ENCODE results near the gene JOSD1.

JOSD1 gene

DNA sequence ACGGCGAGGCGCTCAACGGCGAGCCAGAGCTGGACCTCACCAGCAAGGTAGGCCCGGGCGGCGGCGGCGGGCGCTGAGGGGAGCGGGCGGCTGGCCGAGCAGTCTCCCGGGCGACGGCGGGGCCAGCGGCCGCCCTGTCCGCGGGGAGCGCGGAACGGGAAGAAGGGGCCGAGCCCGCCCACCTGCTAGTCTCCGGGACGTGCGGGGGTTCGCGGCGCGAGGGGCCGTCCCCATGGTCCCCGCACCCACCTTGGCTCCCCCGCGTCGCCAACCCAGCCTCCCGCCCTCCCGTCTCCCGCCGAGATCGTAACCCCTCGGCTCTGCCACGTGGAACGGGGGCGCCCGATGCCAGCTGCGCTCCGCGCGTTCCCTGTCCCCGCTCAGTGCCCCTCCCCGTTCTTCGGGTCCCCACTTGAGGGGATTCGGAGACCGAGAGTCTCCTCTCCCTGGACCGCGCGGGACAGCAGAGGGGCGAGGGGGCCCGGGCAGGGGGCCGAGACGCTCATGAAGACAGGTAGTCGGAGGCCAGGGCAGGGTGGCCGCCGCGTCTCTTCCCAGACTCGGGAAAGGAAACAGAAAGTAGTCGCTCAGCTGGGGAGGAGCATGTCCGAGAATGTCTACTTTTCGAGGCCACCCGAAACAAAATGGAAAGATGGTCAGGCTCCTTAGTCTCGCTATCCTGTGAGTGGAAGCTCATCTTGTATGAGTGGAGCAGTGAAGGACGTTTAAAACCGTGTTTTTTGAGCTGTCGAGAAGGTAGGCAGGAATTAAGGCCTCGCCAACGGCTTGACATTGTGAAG lies 5.6 kb upstream of the JOSD1 start:
- Histone ChIP-seq H3K9ac (peak overlapping the region; percentile 92 to 98 (median 95)), H3K27ac (peak overlapping the region; percentile 88 to 95 (median 94)), H3K27me3 (peaks cover 0 to 5% (median 0%) of the 10 kb centered on the region in 11 experiments; a peak in 2 of 22 replicates), H4K20me1 (peaks cover 45 to 55% (median 50%) of the 10 kb centered on the region in 11 experiments), H3K4me2 (peak overlapping the region; percentile 87 to 97 (median 91)), H3K36me3 (peaks cover 9 to 29% (median 19%) of the 10 kb centered on the region in 11 experiments; a peak in 19 of 22 replicates), H3K9me3 (replicated peaks in 1 of 11) (no peaks in the 10 kb centered on the region), H3K4me3 (peak overlapping the region; percentile 88 to 99 (median 94)), H3K4me1 (peaks cover 45 to 62% (median 55%) of the 10 kb centered on the region in 10 experiments)
- no peak for TF ChIP-seq Cebpa-rat (IDR thresholded peaks at IDR 0.05)

GRCh38 chr22:38705235-38706100 lies 4.7 kb upstream of the JOSD1 start, which contains the start of gene GTPBP1:
GTPBP1 (plus strand) TSS chr22:38705944; CDS start chr22:38705956, 12 bp downstream.
- H3K4me3 ChIP-seq, result peak within 1 kb of the TSS; percentile 88 to 99 (median 94)
- peak within 1 kb of the TSS; percentile 87 to 97 (median 93) for H3K4me2 ChIP-seq
- H3K9me3 ChIP-seq (replicated peaks in 1 of 11), result no peaks in the 10 kb centered on the region
- peak within 1 kb of the TSS; percentile 88 to 95 (median 94) for H3K27ac ChIP-seq
- peaks cover 8 to 22% (median 11%) of the 10 kb centered on the region in 11 experiments; a peak in 17 of 22 replicates for H3K36me3 ChIP-seq
- no peak for TF ChIP-seq Cebpa-rat (IDR thresholded peaks at IDR 0.05)
- peaks cover 0 to 7% (median 0%) of the 10 kb centered on the region in 11 experiments; a peak in 2 of 22 replicates for H3K27me3 ChIP-seq
- peaks cover 38 to 46% (median 44%) of the 10 kb centered on the region in 11 experiments for H4K20me1 ChIP-seq
- H3K4me1 ChIP-seq, result peaks cover 45 to 65% (median 56%) of the 10 kb centered on the region in 10 experiments
- H3K9ac ChIP-seq, result peak within 1 kb of the TSS; percentile 92 to 98 (median 95)

DNA sequence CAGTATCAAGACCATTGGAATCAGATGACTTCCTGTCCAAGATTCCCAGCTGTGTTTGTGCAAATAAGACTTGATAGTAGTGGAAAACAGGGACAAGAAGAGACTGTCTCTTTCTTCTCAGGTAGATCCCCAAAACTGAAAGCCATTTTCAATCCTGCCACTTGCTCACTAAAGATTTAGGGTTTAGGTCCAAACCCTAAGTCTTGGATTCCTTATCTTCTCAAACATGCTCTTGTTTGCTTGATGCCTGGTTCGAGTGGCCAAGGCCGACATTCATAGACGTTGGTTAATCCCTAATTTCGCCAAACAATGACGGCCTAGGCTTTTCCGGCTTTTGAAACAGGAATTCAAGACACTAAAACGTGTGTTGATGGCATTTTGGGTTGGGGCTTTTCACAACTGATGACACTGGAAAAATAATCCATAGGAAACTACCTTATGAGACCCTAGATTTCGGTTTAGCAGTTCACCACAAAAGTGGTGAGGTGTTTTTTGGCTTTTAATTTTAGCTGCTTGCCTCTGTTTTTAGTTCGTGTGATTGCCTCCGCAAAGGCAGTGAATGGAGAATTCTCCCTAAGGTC lies 4.0 kb upstream of the JOSD1 start:
- Histone ChIP-seq H3K4me2 (peak overlapping the region; percentile 71 to 93 (median 82)), H3K27me3 (peaks cover 0 to 7% (median 0%) of the 10 kb centered on the region in 11 experiments; a peak in 2 of 22 replicates), H3K27ac (peak overlapping the region in 10 of 11 experiments; percentile 14 to 63 (median 36); a peak in 14 of 22 replicates), H3K4me3 (peak overlapping the region; percentile 43 to 62 (median 48); a peak in 17 of 20 replicates), H4K20me1 (peaks cover 31 to 39% (median 37%) of the 10 kb centered on the region in 11 experiments), H3K9me3 (replicated peaks in 1 of 11) (no peaks in the 10 kb centered on the region), H3K36me3 (peaks cover 1 to 14% (median 4%) of the 10 kb centered on the region in 11 experiments; a peak in 17 of 22 replicates), H3K9ac (peak overlapping the region; percentile 0 to 65 (median 51); a peak in 19 of 22 replicates), H3K4me1 (peaks cover 44 to 64% (median 53%) of the 10 kb centered on the region in 10 experiments)
- TF ChIP-seq Cebpa-rat (IDR thresholded peaks at IDR 0.05), result no peak

DNA sequence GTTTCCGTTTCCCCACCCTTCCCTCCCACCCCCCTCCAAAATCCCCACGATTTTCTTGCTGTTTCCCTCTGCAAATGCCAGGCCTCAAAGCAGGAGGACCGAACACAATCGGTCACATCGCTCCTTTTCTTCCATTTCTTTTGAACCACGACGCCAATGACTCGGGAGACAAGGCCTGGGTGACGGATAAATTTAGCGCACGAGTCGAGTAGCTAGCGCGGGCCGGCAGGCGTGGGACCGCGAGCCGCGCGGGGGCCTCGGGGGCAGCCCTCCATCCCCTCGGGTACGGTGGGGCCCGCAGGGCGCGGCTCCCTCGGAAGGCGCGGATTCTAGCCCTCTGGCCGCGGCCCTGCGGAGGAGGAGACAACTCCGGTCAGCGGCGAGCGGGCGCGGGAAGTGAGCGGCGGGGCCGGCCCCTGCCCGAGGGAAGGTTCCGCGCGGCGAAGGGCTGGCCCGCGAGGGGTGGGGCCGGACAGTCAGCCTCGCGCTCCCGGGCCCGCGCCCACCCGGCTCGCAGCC lies 414 bp downstream of the JOSD1 start:
- H3K9ac ChIP-seq, result peak overlapping the region; percentile 87 to 97 (median 94)
- H3K9me3 ChIP-seq (replicated peaks in 1 of 11), result no peaks in the 10 kb centered on the region
- H4K20me1 ChIP-seq, result peaks cover 4 to 41% (median 17%) of the 10 kb centered on the region in 11 experiments; a peak in 13 of 22 replicates
- peak overlapping the region; percentile 90 to 99 (median 93) for H3K4me2 ChIP-seq
- TF ChIP-seq Cebpa-rat (IDR thresholded peaks at IDR 0.05), result no peak
- H3K4me3 ChIP-seq, result peak overlapping the region; percentile 74 to 91 (median 88)
- peak overlapping the region; percentile 87 to 97 (median 93) for H3K27ac ChIP-seq
- peaks cover 0 to 7% (median 0%) of the 10 kb centered on the region in 11 experiments; a peak in 2 of 22 replicates for H3K27me3 ChIP-seq
- peaks cover 54 to 67% (median 65%) of the 10 kb centered on the region in 10 experiments for H3K4me1 ChIP-seq
- peaks cover 0 to 20% (median 6%) of the 10 kb centered on the region in 11 experiments; a peak in 8 of 22 replicates for H3K36me3 ChIP-seq

GRCh38 chr22:38699784-38700183 lies 959 bp downstream of the JOSD1 start:
- Histone ChIP-seq H3K27me3 (peaks cover 0 to 7% (median 0%) of the 10 kb centered on the region in 11 experiments; a peak in 2 of 22 replicates), H3K9me3 (replicated peaks in 1 of 11) (no peaks in the 10 kb centered on the region), H3K4me1 (peaks cover 49 to 70% (median 63%) of the 10 kb centered on the region in 10 experiments), H3K4me3 (peak overlapping the region; percentile 74 to 91 (median 88)), H4K20me1 (peaks cover 4 to 46% (median 21%) of the 10 kb centered on the region in 11 experiments; a peak in 13 of 22 replicates), H3K27ac (peak overlapping the region; percentile 87 to 97 (median 93); a peak in 21 of 22 replicates), H3K36me3 (peaks cover 0 to 26% (median 11%) of the 10 kb centered on the region in 11 experiments; a peak in 11 of 22 replicates), H3K9ac (peak overlapping the region; percentile 87 to 97 (median 94)), H3K4me2 (peak overlapping the region; percentile 90 to 99 (median 93))
- TF ChIP-seq Cebpa-rat (IDR thresholded peaks at IDR 0.05), result no peak

- Histone ChIP-seq H4K20me1 (peaks cover 6 to 53% (median 23%) of the 10 kb centered on the region in 11 experiments; a peak in 14 of 22 replicates), H3K4me2 (peak overlapping the region; percentile 90 to 99 (median 93)), H3K9ac (peak overlapping the region; percentile 87 to 97 (median 94)), H3K9me3 (replicated peaks in 1 of 11) (no peaks in the 10 kb centered on the region), H3K27me3 (peaks cover 0 to 7% (median 0%) of the 10 kb centered on the region in 11 experiments; a peak in 2 of 22 replicates), H3K4me3 (peak overlapping the region; percentile 74 to 91 (median 88)), H3K4me1 (peaks cover 44 to 70% (median 59%) of the 10 kb centered on the region in 10 experiments), H3K27ac (peak overlapping the region in 3 of 11 experiments; percentile 93 to 95 (median 95); a peak in 3 of 22 replicates), H3K36me3 (peaks cover 4 to 31% (median 14%) of the 10 kb centered on the region in 11 experiments; a peak in 15 of 22 replicates)
- no peak for TF ChIP-seq Cebpa-rat (IDR thresholded peaks at IDR 0.05)
These were observed 1.6 kb downstream of the JOSD1 start for GRCh38 chr22:38699143-38699542.

- Histone ChIP-seq H3K36me3 (peaks cover 10 to 37% (median 16%) of the 10 kb centered on the region in 11 experiments; a peak in 19 of 22 replicates), H3K4me2 (peak overlapping the region; percentile 90 to 99 (median 93)), H3K4me3 (peak overlapping the region; percentile 74 to 91 (median 88); a peak in 19 of 20 replicates), H3K9me3 (replicated peaks in 1 of 11) (no peaks in the 10 kb centered on the region), H3K4me1 (peaks cover 44 to 71% (median 54%) of the 10 kb centered on the region in 10 experiments), H3K27me3 (peaks cover 0 to 7% (median 0%) of the 10 kb centered on the region in 11 experiments; a peak in 2 of 22 replicates), H3K9ac (peak overlapping the region in 10 of 11 experiments; percentile 87 to 97 (median 94); a peak in 15 of 22 replicates), H4K20me1 (peaks cover 9 to 58% (median 29%) of the 10 kb centered on the region in 11 experiments; a peak in 14 of 22 replicates), H3K27ac (no peak overlapping the region)
- TF ChIP-seq Cebpa-rat (IDR thresholded peaks at IDR 0.05), result no peak
These were observed 2.2 kb downstream of the JOSD1 start for GRCh38 chr22:38698407-38699094.

All from BLaER1 treated with 17β-estradiol and CSF1 and Interleukin-3, amounts not matched to agents 10 nM and 100 nM (cell line).